DND-41 (cell line): ENCODE data around the gene ABAT.

Source experiments
- ATAC-seq: fragments of 200-7000 bp; cut with Tn5 transposase; 3 replicates; pipeline ENCODE4 v1.9.1; 2021; ENCODE audit warnings: low read depth; ENCODE audit not compliant: insufficient read depth
- DNase-seq: peaks from one replicate; pipeline ENCODE4 v3.0.0-alpha.2; 2020
- H2AFZ ChIP-seq: 2 replicates; pipeline ENCODE4 v1.6.0; 2012; ENCODE audit warnings: low read depth, low read length
- H3K27ac ChIP-seq: 2 replicates; pipeline ENCODE4 v1.5.1; 2012; ENCODE audit warnings: low read length, inconsistent platforms
- H3K27me3 ChIP-seq: fragments of 200-600 bp; sonication (generic); 2 replicates; pipeline ENCODE4 v1.6.0; 2012; ENCODE audit warnings: low read length, mild to moderate bottlenecking, inconsistent platforms; ENCODE audit not compliant: insufficient read depth, poor library complexity
- H3K36me3 ChIP-seq: 2 replicates; pipeline ENCODE4 v1.5.1; 2012; ENCODE audit warnings: low read length, inconsistent platforms; ENCODE audit not compliant: insufficient read depth
- H3K4me1 ChIP-seq: 2 replicates; pipeline ENCODE4 v1.5.1; 2012; ENCODE audit warnings: mild to moderate bottlenecking, low read length; ENCODE audit not compliant: insufficient read depth
- H3K4me2 ChIP-seq: 2 replicates; pipeline ENCODE4 v1.6.0; 2012; ENCODE audit warnings: mild to moderate bottlenecking, moderate library complexity, low read length, inconsistent platforms; ENCODE audit not compliant: insufficient read depth
- H3K4me3 ChIP-seq, 2 experiments: fragments of 200-600 bp in 1 of 2; shearing (Covaris generic) in 1 of 2; 2 replicates each; pipeline ENCODE4 v1.5.1; 2012 to 2016; ENCODE audit warnings: inconsistent platforms in 2 of 2, low read length in 2 of 2, mild to moderate bottlenecking in 2 of 2, low read depth in 1 of 2, moderate library complexity in 1 of 2
- H3K79me2 ChIP-seq: 2 replicates; pipeline ENCODE4 v1.6.0; 2012; ENCODE audit warnings: low read length, inconsistent platforms; ENCODE audit not compliant: insufficient read depth
- H3K9ac ChIP-seq: 2 replicates; pipeline ENCODE4 v1.6.0; 2012; ENCODE audit warnings: low read depth, mild to moderate bottlenecking, inconsistent platforms, low read length, moderate library complexity
- H3K9me3 ChIP-seq: 2 replicates; pipeline ENCODE4 v1.5.1; 2012; ENCODE audit warnings: low read length, moderate library complexity, mild to moderate bottlenecking, inconsistent platforms; ENCODE audit not compliant: insufficient read depth, severe bottlenecking
- H4K20me1 ChIP-seq: 2 replicates; pipeline ENCODE4 v1.6.0; 2012; ENCODE audit warnings: low read length; ENCODE audit not compliant: insufficient read depth
- CTCF ChIP-seq: IDR thresholded peaks from 2 replicates; pipeline ENCODE4 v1.5.1; 2012; ENCODE audit warnings: borderline replicate concordance, low read length, moderate library complexity, mild to moderate bottlenecking; ENCODE audit not compliant: poor library complexity, severe bottlenecking; ENCODE audit errors: extremely low read depth
- EZH2 ChIP-seq: IDR thresholded peaks from 3 replicates; pipeline ENCODE4 v1.6.1; 2012; ENCODE audit warnings: borderline replicate concordance, low read depth, mild to moderate bottlenecking, moderate library complexity, low read length, inconsistent platforms; ENCODE audit not compliant: severe bottlenecking

ABAT gene

GRCh38 chr16:8806272-8806983, 132.0 kb downstream of the ABAT start:
- Histone ChIP-seq H3K9ac (no peak overlapping the region), H3K4me1 (peaks cover 3% of the 10 kb centered on the region; the same call in 1 of the 2 replicates), H3K27me3 (no peaks in the 10 kb centered on the region), H3K27ac (no peak overlapping the region), H3K36me3 (peaks cover 99% of the 10 kb centered on the region), H3K9me3 (no peaks in the 10 kb centered on the region), H3K4me3 (no peak overlapping the region), H4K20me1 (peaks cover 40% of the 10 kb centered on the region; the same call in 1 of the 2 replicates), H3K79me2 (peaks cover 87% of the 10 kb centered on the region), H3K4me2 (no peak overlapping the region), H2AFZ (no peak overlapping the region)
- no peak for DNase-seq
- no peak for TF ChIP-seq EZH2
- TF ChIP-seq CTCF = no peak
- no peak for ATAC-seq

DNA sequence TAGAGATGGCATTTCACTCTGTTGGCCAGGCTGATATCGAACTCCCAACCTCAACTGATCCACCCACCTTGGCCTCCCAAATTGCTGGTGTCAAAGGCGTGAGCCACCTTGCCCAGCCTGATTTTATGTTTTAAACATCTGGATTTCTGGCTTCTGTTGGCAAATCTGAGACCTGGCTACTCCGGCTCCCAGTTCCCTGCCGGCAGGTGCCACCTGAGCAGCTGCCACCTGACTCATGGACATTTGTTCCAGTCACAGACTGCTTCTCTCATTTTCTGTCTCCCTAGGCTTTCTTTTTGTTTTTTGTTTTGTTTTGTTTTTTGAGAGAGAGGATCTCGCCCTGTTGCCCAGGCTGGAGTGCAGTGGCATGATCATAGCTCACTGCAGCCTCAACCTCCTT, 132.8 kb downstream of the ABAT start:
- Histone ChIP-seq H3K9me3 (no peaks in the 10 kb centered on the region), H4K20me1 (peaks cover 33% of the 10 kb centered on the region; the same call in 1 of the 2 replicates)

DNA sequence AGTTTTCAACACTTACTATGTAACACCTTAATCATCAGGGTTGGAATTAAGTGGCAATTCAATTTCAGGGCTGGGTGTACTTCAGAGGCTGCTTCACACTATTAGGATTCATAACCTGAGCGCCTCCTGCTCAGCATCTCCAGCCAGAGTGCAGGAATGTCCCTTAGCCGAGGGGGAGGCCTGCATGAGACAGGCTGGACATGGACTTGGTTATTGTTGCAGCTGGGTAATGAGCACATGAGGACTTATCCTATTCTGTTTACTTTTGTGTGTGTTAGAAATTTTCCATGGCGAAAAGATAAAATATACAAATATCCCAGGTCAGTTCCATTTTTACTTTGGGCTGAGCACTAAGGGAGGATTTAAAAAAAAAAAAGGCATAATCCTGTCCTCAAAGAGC, 133.6 kb downstream of the ABAT start:
- H3K27ac ChIP-seq = no peak overlapping the region
- H3K4me1 ChIP-seq = peaks cover 3% of the 10 kb centered on the region; the same call in 1 of the 2 replicates
- peaks cover 99% of the 10 kb centered on the region for H3K36me3 ChIP-seq
- no peak overlapping the region for H3K4me2 ChIP-seq
- H4K20me1 ChIP-seq = peaks cover 27% of the 10 kb centered on the region; the same call in 1 of the 2 replicates
- H3K4me3 ChIP-seq = no peak overlapping the region
- ATAC-seq (no peak), DNase-seq (no peak)
- H3K79me2 ChIP-seq = peaks cover 80% of the 10 kb centered on the region
- H2AFZ ChIP-seq = no peak overlapping the region
- H3K9ac ChIP-seq = no peak overlapping the region
- no peaks in the 10 kb centered on the region for H3K9me3 ChIP-seq
- H3K27me3 ChIP-seq = no peaks in the 10 kb centered on the region
- TF ChIP-seq CTCF (no peak), EZH2 (no peak)

More for the DNA sequence above, 132.8 kb downstream of the ABAT start:
- H3K36me3 ChIP-seq = peaks cover 99% of the 10 kb centered on the region
- H3K9ac ChIP-seq = no peak overlapping the region
- H3K27ac ChIP-seq = no peak overlapping the region
- ATAC-seq (no peak), DNase-seq (no peak)
- no peaks in the 10 kb centered on the region for H3K27me3 ChIP-seq
- no peak overlapping the region for H2AFZ ChIP-seq
- peaks cover 86% of the 10 kb centered on the region for H3K79me2 ChIP-seq
- TF ChIP-seq EZH2 = no peak
- no peak for TF ChIP-seq CTCF
- peaks cover 3% of the 10 kb centered on the region; the same call in 1 of the 2 replicates for H3K4me1 ChIP-seq
- no peak overlapping the region for H3K4me3 ChIP-seq
- H3K4me2 ChIP-seq = no peak overlapping the region
